Measurements from ENCODE around the gene NUDT14. TPM values are rescaled to one million over a fixed set of nuclear protein-coding genes. Genes with fewer than 3 reads are reported as not detected.
A peak's percentile ranks its signal among the peaks of the same experiment; 100 is the strongest.

NUDT14 gene
- total and polyA plus RNA-seq, 2 of the 4 experiments (the other 2 are of a cell fraction) = 5.6 to 9.3 TPM

GRCh38 chr14:105168496-105168978 lies 12.6 kb downstream of the NUDT14 start, which contains the start of gene JAG2:
Gene JAG2 (minus strand): TSS chr14:105168776. CDS start chr14:105168420, 356 bp downstream.
- Histone ChIP-seq H3K4me2 (ENCODE audit: low read depth, low read length) (peak within 1 kb of the TSS; percentile 66; the same call in 1 of the 2 replicates), H3K4ac (ENCODE audit: low read depth, low read length) (no peak within 1 kb of the TSS), H3K27me3 (ENCODE audit: control insufficient read depth, insufficient read depth, low read length) (peaks cover 52% of the 10 kb centered on the region), H2AFZ (replicated peaks; ENCODE audit: low read length, poor library complexity) (peak within 1 kb of the TSS; percentile 76), H2AK9ac (replicated peaks; ENCODE audit: low read depth, low read length, poor library complexity) (peak within 1 kb of the TSS; percentile 72), H3K4me1 (ENCODE audit: control insufficient read depth, insufficient read depth, low read length) (peaks cover 3% of the 10 kb centered on the region; the same call in 1 of the 2 replicates), H2BK120ac (ENCODE audit: low read depth, low read length) (no peak within 1 kb of the TSS), H3K4me3 (ENCODE audit: insufficient read depth, low read depth, low read length) (peak within 1 kb of the TSS; percentile 32), H3K9me1 (ENCODE audit: insufficient read depth, low read length) (no peaks in the 10 kb centered on the region), H3K9me3 (ENCODE audit: control insufficient read depth, insufficient read depth, low read length) (no peaks in the 10 kb centered on the region), H3K36me3 (ENCODE audit: control insufficient read depth, insufficient read depth, low read length) (no peaks in the 10 kb centered on the region), H4K20me1 (ENCODE audit: insufficient read depth, low read length) (no peaks in the 10 kb centered on the region), H2AK5ac (ENCODE audit: low read depth, low read length) (no peak within 1 kb of the TSS), H4K8ac (ENCODE audit: low read depth in 2 of 2, low read length in 2 of 2) (no peak within 1 kb of the TSS), H4K5ac (ENCODE audit: low read depth, low read length) (no peak within 1 kb of the TSS), H3K79me1 (ENCODE audit: low read depth in 1 of 2, low read length in 2 of 2) (no peaks in the 10 kb centered on the region), H3K14ac (replicated peaks; ENCODE audit: low read depth, low read length) (no peak within 1 kb of the TSS), H3K9ac (ENCODE audit: low read depth, low read length) (no peak within 1 kb of the TSS), H2BK15ac (ENCODE audit: low read depth, low read length) (no peak within 1 kb of the TSS), H4K91ac (ENCODE audit: insufficient read depth, low read depth, low read length) (no peak within 1 kb of the TSS), H2BK20ac (ENCODE audit: low read depth, low read length) (no peak within 1 kb of the TSS), H3K27ac (ENCODE audit: insufficient read depth, low read length) (no peak within 1 kb of the TSS), H3K18ac (ENCODE audit: low read depth, low read length) (no peak within 1 kb of the TSS), H2BK5ac (ENCODE audit: low read depth, low read length, poor library complexity, severe bottlenecking) (no peak within 1 kb of the TSS), H3K56ac (ENCODE audit: extremely low read depth, insufficient read depth, low read length) (no peak within 1 kb of the TSS), H3K23ac (ENCODE audit: low read depth, low read length) (no peak within 1 kb of the TSS)
- BruUV-seq (replicated peaks) = no TSS peak
- intact Hi-C loops (cut with micrococcal nuclease) = no loop called here
- ChIA-PET CTCF (no interaction called here), POLR2A (ENCODE audit: unreplicated experiment) (no interaction called here)
- dilution Hi-C loops (cut with HindIII; ENCODE audit: low sequenced_read_pairs, unreplicated experiment) = no loop called here
- WGBS, 2 experiments (ENCODE audit: extremely low coverage in 2 of 2, insufficient read length in 1 of 2) = 1% methylated on average over 27 of the region's 84 CpGs; no CpG with 5 or more reads in 1 of the 2 experiments
- peak; percentile 54 for ATAC-seq (ENCODE audit: low read depth)
- in situ Hi-C loops (cut with MboI; ENCODE audit: low sequenced_read_pairs) = no loop called here
- TF ChIP-seq POLR2A (IDR thresholded peaks at IDR 0.05; ENCODE audit: low read depth, low read length) = no peak
- no peak for TF ChIP-seq ELK1 (IDR thresholded peaks at IDR 0.05; ENCODE audit: borderline replicate concordance, low read depth, low read length)
- TF ChIP-seq FOS (IDR thresholded peaks at IDR 0.05; ENCODE audit: low read depth, low read length) = no peak
- no peak for TF ChIP-seq CTCF (conservative IDR thresholded peaks at IDR 0.05; ENCODE audit: low read depth, low read length)
- TF ChIP-seq RAD21 (IDR thresholded peaks at IDR 0.05; ENCODE audit: low read length) = no peak
- TF ChIP-seq MXI1 (IDR thresholded peaks at IDR 0.05; ENCODE audit: borderline replicate concordance, low read depth, low read length) = no peak
- TF ChIP-seq RFX5 (IDR thresholded peaks at IDR 0.05; ENCODE audit: low read depth, low read length) = no peak
- TF ChIP-seq SMC3 (IDR thresholded peaks at IDR 0.05; ENCODE audit: low read depth, low read length) = no peak
- TF ChIP-seq CHD1 (IDR thresholded peaks at IDR 0.05; ENCODE audit: low read depth, low read length) = no peak
- no peak for TF ChIP-seq MAZ (IDR thresholded peaks at IDR 0.05; ENCODE audit: borderline replicate concordance, low read depth, low read length)
- no peak for TF ChIP-seq USF2 (IDR thresholded peaks at IDR 0.05; ENCODE audit: low read depth, low read length)
- TF ChIP-seq MAFK (IDR thresholded peaks at IDR 0.05; ENCODE audit: low read depth, low read length) = no peak
- TF ChIP-seq BHLHE40 (IDR thresholded peaks at IDR 0.05; ENCODE audit: low read depth, low read length) = no peak
- TF ChIP-seq CEBPB (IDR thresholded peaks at IDR 0.05; ENCODE audit: low read depth, low read length) = no peak
- no peak for TF ChIP-seq RCOR1 (IDR thresholded peaks at IDR 0.05; ENCODE audit: insufficient replicate concordance, low read length)
- no peak for DNase-seq
